Retinal pigment epithelial cell (primary cell): ENCODE results near the gene IGSF23.

Source experiments
- DNase-seq: peaks from one replicate; pipeline ENCODE4 v3.0.0-alpha.2; 2010; ENCODE audit warnings: low read depth
- H3K4me3 ChIP-seq: 2 replicates; pipeline ENCODE4 v1.5.1; 2011; ENCODE audit warnings: mild to moderate bottlenecking, low read length, control low read depth, moderate library complexity
- TF ChIP-seq, protein P1 (sequence below): conservative IDR thresholded peaks from 2 replicates; pipeline ENCODE4 v1.5.1; 2011; ENCODE audit warnings: low read depth, low read length, control low read depth, inconsistent platforms

IGSF23 gene

DNA sequence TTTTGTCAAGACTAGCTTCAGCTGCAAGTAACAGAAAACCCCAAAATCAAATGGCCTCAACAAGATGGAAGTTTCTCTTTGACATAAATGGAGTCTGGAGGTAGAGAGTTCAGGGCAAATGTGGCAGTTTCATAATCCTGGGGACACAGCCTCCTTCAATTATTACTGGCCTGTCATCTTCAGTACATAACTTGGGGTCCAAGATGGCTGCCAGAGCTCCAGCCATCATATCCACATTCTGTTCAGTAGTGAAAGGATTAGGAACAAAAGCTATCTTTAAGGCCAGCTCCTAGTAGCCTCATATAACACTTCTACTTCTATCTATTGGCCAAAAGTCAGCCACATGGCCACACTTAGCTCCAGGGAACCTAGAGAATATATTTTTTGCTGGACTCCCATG is 15.0 kb upstream of the IGSF23 start:
- no peak for DNase-seq
- H3K4me3 ChIP-seq: no peak overlapping the region
- TF ChIP-seq, protein P1, sequence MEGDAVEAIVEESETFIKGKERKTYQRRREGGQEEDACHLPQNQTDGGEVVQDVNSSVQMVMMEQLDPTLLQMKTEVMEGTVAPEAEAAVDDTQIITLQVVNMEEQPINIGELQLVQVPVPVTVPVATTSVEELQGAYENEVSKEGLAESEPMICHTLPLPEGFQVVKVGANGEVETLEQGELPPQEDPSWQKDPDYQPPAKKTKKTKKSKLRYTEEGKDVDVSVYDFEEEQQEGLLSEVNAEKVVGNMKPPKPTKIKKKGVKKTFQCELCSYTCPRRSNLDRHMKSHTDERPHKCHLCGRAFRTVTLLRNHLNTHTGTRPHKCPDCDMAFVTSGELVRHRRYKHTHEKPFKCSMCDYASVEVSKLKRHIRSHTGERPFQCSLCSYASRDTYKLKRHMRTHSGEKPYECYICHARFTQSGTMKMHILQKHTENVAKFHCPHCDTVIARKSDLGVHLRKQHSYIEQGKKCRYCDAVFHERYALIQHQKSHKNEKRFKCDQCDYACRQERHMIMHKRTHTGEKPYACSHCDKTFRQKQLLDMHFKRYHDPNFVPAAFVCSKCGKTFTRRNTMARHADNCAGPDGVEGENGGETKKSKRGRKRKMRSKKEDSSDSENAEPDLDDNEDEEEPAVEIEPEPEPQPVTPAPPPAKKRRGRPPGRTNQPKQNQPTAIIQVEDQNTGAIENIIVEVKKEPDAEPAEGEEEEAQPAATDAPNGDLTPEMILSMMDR: no peak

DNA sequence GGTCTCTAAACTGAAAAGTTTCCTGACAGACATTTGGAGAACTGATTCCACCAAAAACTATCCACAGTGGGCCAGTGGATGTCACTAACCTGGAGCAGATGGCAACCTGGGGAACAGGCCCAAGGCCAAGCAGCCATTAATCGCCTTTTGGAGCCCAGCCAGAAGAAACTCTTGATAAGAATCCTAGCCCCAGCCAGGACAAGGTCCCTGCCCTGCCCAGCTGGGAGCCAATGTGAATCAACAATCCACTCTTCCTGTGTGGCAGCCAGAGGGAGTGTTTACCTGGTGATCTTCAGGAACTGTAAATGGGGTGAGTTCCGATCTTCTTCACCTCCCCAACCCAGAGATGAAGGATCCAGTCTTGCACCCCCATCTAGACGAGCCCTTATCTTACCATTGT is 14.5 kb upstream of the IGSF23 start:
- H3K4me3 ChIP-seq: no peak overlapping the region
- TF ChIP-seq, protein P1: no peak
- DNase-seq: no peak

DNA sequence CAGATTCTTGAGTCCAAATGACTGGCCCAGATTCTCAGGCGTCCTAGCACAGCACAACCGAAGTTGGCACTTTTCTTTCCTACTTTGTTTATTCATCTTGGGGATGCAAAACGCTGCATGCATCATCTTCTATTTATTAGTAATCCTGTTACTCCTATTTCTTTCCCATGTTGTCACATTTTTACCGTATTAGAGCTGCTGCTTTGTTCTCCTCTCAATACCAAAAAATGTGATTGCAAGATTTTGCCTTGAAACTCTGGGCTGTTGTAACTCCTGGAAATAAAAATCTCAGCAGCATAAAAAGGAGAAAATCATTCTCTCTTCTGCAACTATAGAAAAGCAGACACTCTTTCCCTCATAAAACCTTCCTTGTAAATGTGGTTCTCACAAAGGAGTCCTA is 12.9 kb upstream of the IGSF23 start:
- DNase-seq: no peak
- TF ChIP-seq, protein P1: no peak
- H3K4me3 ChIP-seq: no peak overlapping the region

DNA sequence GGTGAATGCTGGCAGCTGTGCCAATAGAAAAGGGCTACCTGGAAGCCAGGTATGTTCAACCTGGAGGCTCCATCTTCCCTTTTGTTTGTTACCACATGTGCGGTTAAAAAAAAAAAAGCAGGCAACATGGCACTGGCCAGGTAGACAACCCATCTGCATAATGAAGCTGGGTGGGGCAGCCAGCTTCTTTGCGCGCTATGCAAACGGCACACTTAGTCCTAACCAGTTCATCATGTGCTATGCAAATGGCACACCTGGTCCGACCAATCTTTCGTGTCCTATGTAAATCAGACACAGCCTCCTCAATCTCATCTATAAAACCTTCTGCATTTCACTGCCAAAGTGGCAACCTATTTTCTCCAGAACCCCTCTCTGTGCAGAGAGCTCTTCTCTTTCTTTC is 11.3 kb upstream of the IGSF23 start:
- no peak overlapping the region for H3K4me3 ChIP-seq
- TF ChIP-seq, protein P1: no peak
- no peak for DNase-seq

DNA sequence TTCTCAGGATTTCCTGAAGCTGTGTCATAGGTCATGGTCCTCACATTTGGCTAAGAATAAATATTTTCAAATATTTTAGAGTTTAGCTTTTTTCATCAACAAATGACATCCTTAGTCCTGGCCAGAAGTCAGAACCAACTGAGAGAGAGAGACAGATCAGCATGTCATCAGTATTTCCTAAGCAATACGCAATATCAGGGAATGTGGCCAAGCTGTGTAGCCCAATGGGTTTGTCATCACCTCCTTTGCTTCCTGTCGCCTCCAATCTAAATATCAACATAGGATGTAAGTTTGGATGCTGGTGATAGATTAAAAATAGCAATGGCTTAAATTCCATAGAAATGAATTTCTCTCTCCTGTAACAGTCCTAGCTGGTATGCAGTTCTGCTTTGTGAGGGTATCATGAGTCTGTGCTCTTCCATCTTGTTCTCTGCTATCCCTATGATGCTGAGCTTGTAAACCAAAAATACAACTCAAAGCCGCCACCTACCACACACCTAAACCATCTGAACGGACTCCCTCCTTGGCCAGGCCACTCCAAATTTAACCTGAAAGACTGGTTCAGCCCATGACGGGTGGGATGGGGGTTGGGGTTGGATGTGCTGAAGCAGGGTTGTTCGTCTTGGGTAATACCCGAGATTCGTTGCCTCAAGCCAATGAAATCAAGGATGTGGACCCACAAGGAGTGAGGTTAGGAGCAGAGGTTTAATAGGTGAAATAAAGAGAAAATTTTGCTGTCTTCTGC is 10.0 kb upstream of the IGSF23 start:
- H3K4me3 ChIP-seq: no peak overlapping the region
- TF ChIP-seq, protein P1: no peak
- no peak for DNase-seq

DNA sequence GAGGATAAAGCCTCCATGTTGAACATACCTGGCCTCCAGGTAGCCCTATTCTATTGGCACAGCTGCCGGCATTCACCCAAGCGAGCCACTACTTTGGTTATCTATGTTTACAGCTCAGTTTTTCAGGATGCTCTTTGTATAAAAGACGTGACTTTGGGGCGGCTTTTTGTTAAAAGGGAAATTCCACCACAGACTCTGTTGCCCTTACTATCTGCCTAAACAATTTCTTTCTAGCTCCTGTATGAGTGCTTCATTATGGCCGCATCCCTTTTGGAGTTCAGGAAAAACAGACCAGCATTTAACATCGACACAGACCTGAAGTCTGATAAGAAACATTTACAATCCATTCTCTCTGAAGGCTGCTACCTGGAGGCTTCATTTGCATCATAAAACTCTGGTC is 9.1 kb upstream of the IGSF23 start:
- no peak for DNase-seq
- no peak overlapping the region for H3K4me3 ChIP-seq
- TF ChIP-seq, protein P1: no peak

DNA sequence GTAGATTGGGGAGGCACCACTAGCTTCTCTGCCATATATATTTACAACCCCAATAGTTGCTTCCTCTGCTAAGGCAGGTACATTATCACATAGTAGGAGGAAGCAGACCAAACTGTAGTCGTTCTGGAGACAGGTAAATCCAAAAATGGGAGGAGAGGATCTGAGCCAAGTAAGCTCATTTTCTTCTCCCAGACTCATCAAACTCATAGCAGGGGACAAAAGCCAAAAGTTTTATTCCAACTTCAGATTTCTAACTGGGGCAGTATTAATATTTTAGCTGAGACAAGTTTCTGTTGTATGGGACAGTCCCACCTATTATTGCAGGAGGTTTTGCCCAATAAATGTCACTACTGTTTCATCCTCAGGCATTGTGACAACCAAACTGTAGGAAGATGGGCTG is 7.8 kb upstream of the IGSF23 start:
- DNase-seq: no peak
- TF ChIP-seq, protein P1: no peak
- no peak overlapping the region for H3K4me3 ChIP-seq
